SIG-M5 (cell line): ENCODE measurements around the gene MICB.
"Not testable (repeated sequence)": the region's sequence is repeated elsewhere in the genome, so short reads cannot be mapped to it uniquely, and the experiment has no call there.

Experiments used
- DNase-seq: peaks from one replicate; lab custom pipeline; 2025; lab: John Stamatoyannopoulos, UW

The MICB gene

DNA sequence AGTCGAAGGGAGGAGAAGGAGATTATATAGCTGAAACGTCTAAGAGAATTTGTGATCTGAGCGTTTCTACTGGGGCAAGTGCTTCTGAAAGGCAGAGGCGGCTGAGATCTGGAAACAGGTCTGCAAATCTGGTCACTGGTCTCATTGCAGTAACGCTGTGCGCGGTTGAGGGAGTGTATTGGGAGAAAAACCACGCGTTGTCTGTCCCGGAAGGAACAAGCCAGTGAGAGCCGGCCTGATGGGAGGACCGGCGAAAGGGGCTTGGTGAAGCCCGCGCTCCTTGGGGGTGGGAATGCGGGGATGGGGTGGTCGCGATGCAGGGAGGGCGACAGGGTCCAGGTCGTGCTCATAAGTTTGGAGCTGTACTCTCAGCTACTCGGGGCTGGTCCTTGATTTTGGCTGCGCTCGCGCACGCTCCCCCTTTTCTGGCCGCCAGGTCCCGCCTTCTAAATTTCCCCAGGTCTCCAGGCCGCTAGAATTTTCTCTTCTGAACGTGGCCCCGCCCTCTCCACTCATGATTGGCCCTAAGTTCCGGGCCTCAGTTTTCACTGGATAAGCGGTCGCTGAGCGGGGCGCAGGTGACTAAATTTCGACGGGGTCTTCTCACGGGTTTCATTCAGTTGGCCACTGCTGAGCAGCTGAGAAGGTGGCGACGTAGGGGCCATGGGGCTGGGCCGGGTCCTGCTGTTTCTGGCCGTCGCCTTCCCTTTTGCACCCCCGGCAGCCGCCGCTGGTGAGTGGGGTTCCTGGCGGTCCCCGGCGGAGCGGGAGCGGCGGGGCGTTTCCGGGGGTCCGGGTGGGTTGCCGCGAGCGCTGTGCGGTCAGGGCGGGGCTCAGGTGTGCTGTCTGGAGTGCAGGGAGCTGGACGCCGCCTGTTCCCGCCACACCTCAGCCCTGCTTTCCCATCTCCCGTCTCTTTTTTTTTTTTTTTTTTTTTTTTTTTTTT lies at the start of gene MICB:
MICB (plus strand) TSS at position 615 of the 946 bp plus-strand sequence; CDS start at position 664, 49 bp downstream.
- DNase-seq: no peak

GRCh38 chr6:31450751-31451150 lies 47.2 kb upstream of the MICB start:
- no peak for DNase-seq

- no peak for DNase-seq
These were observed 45.1 kb upstream of the MICB start for GRCh38 chr6:31452859-31453258.

DNA sequence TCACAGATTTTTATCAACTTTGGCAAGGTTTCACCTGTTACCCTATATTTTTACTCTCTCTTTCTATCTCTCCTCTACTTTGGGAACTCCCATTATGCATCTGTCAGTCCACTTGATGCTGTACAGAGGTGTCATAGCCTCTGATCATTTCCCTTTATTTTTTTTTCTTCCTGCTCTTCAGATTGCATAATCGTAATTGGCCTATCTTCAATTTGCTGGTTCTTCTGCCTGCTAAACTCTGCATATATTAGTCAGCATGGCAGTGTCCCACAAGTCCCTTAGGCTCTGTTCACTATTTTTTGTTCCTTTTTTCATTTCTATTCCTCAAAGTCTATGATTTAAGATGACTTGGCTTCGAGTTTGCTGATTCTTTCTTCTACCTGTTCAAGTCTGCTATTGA lies 44.7 kb upstream of the MICB start:
- peak; percentile 64 for DNase-seq

DNA sequence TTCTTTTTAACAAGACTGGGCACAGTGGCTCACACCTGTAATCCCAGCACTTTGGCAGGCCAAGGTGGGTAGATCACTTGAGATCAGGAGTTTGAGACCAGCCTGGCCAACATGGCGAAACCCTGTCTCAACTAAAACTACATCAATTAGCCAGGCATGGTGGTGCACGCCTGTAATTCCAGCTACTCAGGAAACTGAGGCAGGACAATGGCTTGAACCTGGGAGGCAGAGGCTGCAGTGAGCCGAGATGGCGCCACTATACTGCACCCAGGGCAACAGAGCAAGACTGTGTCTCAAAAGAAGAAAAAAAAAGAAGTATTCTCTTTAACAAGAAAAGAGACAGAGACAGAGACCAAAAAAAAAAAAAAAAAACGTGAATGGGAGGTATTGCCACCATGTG lies 38.1 kb upstream of the MICB start:
- not testable (repeated sequence) for DNase-seq

DNA sequence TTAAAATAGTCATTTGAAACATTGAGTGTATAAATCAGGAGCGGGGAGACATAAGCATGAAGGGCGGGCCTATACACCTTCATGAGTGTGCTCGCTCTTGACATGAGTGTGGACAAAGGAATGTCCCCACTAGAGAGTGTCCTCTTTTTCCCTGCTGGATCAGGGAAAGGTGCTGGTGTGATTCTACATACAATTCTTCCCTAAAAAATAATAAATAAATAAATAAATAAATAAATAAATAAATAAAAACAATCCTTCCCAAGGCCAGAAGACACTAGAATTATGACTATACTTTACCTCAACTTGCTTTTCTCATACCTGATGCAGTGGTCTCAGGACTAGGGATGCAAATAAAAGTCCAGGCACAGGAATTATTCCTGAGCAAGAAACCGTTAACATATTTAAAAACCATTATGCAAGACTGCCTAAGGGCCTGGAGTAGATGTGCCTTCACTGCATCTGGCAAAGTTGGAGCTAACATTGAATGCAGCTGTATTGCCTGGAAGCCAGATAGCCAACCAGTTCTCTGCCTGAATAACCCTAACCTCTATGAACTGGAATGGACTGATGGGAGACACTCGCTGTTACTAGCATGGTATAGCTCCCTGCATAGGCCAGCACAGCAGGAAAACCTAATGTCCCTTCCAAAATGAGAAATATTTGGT lies 37.5 kb upstream of the MICB start:
- no peak for DNase-seq

DNA sequence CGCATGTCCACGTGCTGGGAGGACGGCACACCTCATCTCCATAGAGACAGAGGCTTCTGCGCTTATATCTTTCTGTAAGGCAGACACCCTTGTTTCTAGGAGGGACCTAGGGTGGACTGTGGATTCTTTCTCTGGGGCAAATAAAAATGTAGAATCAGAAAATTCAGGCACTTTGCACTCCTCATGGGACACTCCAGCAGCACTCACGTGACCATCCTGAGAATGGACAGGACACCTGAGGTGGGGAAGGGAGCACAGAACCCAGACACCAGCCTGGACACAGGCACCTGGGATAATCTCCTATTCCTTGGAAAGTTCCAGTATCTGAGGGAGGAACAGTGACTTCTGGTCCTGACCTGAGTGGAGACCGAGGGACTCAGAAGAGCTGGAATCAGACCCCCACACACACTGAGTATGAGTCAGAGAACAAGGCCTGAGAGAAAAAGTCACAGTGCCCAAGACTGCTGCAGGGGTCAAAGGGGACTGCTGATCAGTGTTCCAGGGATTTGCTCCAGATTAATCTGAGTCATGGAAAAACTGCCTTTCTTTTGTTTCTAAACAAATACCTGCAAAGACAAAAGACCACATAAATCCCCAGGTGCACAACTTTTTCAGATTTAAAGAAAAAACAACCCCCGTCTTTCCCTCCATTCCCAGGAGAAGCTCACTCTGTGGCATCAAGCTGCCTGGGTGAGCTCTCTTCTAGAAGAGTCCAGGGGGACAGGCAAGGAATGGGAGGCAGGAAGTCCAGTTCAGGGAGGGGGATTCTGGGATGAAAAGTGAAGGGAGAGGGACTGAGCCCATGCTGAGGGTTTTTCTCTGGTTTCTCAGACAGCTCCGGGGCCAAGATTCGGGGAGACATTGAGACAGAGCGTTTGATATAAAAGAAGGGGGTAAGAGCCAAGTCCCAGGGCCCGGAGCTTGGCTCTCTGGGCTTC lies 35.6 kb upstream of the MICB start:
- DNase-seq: no peak

DNA sequence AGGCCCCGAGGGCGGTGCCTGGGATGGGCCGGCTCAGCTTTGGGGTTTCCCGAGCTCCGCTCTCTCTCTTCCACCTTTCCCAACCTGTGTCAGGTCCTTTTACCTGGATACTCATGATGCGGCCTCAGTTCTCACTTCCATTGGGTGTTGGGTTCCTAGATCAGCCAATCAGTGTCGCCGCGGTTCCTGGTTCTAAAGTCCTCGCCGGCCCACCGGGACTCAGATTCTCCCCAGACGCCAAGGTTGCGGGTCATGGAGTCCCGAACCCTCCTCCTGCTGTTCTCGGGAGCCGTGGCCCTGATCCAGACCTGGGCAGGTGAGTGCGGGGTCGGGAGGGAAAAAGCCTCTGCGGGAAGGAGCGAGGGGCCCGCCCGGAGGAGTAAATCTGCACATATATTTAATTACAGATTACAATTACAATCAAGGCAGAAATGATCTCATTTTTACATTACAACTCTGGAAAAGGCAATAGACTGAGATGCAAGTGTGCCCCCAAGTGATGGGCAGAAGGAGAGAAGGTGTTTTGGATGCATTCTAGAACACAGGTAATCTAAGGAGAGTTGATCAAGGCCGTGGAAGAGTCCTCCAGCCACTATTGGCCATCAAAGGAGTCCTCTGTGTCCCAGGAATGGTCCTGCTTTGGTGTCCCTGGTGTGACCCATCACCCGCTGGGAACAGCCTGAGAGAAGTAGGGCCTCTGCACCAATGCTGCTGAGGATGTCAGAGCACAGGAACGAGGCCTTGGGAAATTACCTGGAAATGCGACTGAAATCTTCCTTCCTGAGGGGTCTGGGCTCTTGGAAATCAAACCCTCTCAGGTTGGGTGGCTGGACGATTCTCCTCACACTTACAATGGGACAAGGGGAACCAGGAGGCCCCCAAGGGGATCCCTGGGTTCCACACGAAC lies 34.7 kb upstream of the MICB start:
- DNase-seq: no peak

DNA sequence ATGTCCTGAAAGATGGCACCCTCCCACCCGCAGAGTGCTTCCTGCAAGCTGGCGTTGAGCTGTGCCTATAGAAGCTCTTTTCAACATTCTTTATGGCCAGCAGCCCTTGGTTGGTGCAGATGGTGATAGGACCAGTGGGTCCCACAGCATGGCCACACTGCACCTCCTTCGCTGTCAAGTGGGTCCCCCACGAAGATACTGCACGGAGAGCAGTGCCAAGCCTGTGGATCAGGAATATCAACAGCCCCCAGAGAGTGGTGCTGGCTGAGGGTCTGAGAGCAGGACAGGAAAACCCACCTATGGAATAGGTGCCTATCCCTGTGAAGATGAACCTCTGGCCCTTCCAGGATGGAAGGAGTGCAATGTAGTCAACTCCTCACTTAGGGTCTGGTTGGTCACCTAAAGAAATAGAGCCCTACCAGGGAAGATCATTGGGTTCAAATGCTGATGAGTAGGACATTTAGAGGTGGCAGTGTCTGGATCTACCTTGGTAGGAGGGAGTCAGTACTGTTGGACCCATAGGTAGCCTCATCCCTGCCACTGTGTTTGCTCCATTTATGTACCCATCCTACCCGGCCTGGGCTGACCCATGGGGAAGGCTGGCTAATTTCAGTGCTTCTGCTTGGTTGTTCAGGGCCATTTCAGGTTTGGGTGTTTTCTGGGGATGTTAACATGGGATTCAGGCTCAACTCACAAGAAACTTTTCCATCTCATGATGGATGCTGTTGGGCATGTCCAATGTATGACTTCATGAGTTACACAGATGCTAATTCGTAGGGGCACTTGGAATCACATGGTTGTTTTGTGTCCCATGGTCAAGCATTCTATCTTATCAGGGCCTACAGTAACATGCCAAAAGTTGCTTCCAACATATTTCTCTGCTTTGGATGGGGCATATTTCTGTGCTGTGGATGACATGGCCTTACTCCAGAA lies 33.4 kb upstream of the MICB start:
- no peak for DNase-seq

DNA sequence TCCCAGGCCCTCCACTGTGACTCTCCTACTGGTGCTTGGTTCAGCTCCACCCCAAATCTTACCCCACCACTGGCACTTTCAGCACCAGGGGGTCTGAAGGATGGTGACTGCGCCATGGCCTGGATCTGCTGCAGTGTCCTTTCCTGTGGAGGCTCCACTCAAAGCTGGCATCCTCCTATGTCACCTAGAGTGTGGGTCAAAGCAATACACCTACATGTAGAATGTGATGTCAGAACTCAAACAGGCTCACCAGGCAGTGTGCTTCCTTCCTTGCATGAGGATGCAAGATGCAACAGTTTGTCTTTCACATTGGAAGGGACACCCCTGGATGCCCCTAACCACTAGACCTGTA lies 32.8 kb upstream of the MICB start:
- no peak for DNase-seq

DNA sequence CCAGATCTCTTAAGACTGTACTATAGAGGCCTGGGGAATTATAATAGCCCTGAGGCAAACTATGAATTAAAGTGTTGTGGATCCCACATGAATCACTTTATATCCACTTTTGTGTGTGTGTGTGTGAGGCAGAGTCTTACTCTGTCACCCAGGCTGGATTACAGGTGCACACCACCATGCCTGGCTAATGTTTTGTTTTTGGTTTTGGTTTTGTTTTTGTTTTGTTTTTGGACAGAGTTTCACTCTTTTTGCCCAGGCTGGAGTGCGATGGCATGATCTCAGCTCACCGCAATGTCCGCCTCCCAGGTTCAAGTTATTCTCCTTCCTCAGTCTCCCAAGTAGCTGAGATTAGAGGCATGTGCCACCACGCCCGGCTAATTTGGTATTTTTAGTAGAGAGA lies 32.2 kb upstream of the MICB start:
- no peak for DNase-seq

DNA sequence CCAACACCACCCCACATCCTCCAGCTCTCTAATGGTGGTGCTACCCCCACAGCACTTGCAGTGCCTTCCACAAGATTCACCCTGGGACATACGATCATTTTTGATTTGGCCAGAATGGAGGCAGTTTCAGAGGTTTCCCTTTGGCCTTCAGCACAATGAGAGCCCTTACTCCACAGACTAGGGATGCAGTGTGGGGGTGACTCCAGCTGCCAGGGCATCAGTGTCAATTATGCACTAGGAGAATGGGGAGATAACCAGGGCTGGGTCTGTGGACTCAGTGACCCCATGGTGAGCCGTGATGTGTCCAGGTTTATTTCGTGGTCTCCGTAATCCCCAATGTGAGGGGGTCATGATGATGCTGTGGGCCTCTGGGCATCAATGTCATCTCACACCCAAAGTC lies 31.5 kb upstream of the MICB start:
- DNase-seq: no peak

DNA sequence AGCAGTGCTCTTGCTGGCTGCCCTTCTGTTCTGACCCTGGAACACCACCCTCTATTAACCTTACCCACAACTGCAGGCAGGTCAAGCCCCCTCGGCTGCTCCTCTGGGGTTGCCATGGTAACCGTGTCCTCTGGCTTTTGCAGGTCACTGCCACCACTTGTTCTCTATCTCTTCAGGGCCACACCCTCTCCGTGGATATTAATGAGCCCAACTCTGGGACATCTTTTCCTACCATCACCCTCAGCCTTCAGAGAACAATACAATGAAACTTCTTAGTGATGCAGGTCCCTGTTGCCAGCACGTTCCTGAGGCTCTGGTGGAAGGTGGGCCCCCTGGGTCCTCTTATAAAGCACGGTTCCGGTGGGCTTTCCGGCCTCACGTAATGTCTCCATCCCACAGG lies 30.8 kb upstream of the MICB start:
- no peak for DNase-seq

- DNase-seq: no peak
These were observed 29.6 kb upstream of the MICB start for GRCh38 chr6:31468311-31468710.

- no peak for DNase-seq
These were observed 27.1 kb upstream of the MICB start for GRCh38 chr6:31470801-31471200.

DNA sequence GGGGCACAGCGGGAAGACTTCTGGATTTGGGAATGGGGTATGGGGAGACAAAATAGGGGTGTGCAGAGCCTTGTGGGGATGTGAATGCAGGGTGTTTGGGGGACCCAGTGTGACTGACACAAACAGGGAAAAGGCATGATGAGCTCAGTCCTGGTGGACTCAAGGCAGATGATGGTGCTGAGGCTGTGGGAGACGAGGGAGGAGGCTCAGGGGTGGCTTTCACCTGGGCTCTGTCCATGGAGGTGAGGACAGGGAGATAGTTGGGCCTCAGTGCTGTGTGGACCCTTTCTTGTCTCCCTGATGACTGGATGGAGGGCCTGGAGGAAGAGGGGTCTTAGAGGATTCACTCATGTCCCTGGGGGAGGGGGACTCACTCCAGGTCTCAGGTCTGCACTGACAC lies 26.2 kb upstream of the MICB start:
- no peak for DNase-seq

DNA sequence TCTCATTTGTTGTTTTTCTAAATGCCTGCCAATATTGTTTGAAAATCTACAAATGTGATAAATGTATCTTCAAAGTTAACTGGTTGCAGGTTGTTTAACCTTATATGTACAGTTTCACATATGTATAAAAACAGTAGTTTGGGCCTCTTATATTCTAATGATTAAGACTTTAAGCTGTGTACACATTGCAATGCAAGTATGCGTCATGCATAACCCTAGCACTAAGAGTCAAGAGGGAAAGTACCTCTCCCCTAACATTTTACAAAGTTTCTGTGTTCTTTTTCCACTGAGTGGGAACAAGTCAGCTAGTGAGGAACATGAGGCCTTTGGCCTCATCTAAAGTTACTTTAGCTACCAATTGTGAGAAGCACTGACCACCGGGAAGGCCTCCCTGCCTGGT lies 25.7 kb upstream of the MICB start:
- DNase-seq: no peak

GRCh38 chr6:31473244-31473643 lies 24.7 kb upstream of the MICB start:
- no peak for DNase-seq

GRCh38 chr6:31473780-31474761 lies 23.9 kb upstream of the MICB start:
- no peak for DNase-seq
